GM12873 (cell line): ENCODE measurements around the gene MAT2B.

Experiments used
- TF ChIP-seq, protein P1 (sequence below): IDR thresholded peaks from 2 replicates; pipeline ENCODE4 v1.5.1; 2012; ENCODE audit warnings: low read depth, mild to moderate bottlenecking, moderate library complexity, low read length, control low read depth; ENCODE audit not compliant: insufficient read depth; ENCODE audit errors: missing control alignments

The MAT2B gene

DNA sequence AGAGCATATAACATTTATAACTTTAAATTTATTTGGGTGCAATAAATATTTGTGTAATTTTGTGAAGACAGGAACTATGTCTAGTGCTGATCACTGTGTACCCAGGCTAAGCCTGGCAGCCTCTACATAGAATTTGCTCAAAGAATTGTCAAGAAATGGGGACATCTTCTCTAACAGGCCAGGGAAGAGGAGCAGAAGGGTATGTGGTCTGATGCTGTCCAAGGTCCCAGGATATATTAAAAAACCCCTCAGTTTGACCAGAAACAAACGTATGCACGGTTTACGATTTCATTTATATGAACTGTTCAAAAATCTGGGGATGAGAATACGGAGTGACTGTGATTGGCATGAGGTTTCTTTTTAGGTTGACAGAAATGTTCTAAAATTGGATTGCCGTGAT lies 55.9 kb downstream of the MAT2B start:
- TF ChIP-seq, protein P1, sequence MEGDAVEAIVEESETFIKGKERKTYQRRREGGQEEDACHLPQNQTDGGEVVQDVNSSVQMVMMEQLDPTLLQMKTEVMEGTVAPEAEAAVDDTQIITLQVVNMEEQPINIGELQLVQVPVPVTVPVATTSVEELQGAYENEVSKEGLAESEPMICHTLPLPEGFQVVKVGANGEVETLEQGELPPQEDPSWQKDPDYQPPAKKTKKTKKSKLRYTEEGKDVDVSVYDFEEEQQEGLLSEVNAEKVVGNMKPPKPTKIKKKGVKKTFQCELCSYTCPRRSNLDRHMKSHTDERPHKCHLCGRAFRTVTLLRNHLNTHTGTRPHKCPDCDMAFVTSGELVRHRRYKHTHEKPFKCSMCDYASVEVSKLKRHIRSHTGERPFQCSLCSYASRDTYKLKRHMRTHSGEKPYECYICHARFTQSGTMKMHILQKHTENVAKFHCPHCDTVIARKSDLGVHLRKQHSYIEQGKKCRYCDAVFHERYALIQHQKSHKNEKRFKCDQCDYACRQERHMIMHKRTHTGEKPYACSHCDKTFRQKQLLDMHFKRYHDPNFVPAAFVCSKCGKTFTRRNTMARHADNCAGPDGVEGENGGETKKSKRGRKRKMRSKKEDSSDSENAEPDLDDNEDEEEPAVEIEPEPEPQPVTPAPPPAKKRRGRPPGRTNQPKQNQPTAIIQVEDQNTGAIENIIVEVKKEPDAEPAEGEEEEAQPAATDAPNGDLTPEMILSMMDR, result no peak

DNA sequence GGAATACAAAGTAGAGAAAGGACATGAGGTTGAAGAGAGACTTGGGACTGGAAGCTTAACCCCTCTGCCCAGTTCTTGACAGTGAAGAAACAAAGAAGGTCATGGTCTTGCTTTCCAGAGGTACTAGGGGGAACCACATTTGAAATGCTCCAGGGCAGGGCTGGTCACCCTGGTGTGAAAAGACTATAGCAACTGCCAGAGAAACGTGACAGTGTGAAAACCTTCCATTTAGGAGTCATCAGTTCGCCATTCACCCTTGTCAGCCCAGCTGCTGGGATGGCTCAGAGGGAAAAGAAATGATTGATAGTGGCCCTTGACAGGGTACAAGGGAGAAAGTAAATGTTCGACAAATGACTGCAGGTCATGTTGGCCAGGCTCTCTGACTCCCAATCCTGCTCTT lies 56.7 kb downstream of the MAT2B start:
- TF ChIP-seq, protein P1, result no peak

DNA sequence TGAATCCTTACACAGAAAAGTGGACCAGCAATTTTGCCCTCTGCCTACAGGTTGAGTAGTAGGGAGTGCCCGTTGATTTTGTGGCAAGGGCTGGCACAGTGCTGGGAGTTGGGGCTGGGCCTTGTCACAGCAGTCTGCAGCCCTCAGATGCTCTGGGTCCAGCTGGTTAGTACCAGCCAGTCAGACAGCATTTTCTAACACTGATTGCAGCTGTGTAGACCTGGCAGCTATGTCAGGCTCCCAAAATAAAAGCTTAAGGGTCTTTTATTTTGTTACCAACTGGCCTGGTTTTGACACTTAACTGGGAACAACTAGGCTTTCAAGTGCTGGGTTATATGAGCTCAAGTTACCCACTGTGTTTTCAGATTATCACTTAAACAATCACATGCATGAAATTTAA lies 57.7 kb downstream of the MAT2B start:
- TF ChIP-seq, protein P1, result no peak

DNA sequence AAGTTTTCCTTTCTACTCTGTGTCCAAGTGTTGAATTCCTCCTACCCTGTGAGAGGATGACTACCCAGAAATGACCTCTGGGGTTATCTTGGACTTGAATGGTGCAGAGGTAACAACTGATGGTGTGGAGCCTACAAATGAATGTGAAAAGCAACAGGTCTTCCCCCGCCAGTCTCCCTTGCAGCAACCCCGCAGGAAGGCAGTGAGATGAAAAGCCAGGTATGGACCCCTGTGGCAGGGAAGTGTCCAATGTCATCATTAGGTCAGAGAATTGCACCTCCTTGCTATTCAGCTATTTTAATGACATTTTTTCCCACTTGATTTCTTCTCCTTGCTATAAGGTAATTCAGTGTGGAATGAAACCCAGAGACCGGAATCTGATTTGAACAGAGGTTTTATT lies 58.5 kb downstream of the MAT2B start:
- TF ChIP-seq, protein P1, result no peak

DNA sequence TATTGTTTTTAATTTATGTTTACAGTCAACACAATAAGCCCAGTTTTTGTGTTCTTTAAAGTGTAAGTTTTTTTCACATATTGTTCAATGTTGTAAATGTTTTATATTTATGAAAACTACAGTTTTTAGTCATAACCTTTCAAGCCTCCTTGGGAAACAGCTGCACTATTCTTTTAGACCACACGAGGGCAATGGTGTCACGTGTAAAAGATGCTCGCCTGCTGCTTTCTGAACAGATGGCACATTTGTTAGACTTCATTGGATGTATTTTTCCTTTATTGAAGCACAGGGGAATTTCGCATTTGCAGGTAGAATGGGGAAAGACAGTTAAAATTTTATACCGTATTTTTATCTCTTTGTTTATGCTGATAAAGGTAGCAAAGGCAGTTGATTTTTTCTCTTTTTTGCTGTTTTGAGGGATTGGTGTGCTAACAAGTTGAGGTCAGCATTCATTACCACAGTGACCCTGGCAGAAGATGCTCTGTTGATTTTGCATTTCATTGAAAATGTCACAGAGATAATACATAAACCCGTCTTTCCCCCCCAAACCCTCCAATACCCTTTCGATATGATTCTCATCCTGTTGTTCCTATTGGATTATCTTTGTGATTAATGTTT lies 59.0 kb downstream of the MAT2B start:
- TF ChIP-seq, protein P1, result peak; percentile 77

DNA sequence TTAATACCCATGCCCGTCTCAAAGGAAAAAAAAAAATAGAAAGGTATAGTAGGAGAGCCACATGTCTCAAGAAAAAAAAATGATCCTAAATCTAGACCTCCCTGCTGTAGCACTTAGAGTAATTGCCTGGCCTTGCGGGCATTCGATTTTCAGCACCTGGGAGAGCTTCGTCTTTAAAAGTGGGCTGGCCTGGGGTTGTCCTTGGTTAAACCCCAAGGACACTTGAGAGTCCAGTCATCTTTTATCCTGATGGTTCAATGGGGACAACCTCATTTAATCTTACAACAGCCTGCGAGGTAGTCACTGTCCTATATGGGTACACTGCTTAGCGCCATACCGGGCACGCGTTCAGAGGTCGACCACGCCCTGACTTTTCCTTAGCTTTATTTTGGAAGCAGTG lies 60.1 kb downstream of the MAT2B start:
- TF ChIP-seq, protein P1, result no peak

DNA sequence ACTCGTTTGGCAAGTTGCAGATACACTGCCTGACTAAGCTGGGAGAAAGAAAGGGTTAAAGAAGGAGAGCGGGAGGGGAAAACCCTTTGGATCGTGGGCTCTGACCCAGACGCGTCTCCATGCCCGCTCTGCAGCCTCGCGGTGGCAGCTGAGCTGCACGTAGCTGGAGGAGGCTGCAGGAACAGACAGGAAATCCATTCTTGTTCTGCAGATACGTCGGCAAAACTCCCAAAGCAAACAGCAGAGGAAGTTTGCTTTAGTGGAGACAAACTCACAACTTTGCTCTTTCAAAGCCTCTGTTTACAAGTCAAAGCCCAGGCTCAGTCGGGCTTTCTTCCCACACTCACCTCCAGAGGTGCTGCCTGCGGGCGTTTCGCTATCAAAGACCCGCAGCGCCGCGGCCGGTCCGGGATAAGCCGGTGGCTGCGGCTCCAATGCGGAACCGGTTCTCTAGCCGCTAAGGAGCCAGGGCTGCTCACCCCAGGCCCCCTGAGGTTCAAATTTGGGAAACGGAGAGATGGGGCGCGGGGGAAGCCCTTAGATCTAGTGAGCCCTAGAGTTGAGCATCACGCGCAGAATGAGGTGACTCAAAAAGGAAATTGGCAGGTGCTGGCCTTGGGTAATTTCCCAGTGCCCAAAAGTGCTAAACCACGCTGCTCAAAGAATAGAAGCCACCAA lies 60.7 kb downstream of the MAT2B start:
- TF ChIP-seq, protein P1, result peak; percentile 4
